HCT116 (cell line): ENCODE results near the gene MEAK7.

Source experiments
- CEBPB ChIP-seq: IDR thresholded peaks from 2 replicates; pipeline ENCODE4 v1.6.1; 2012; ENCODE audit warnings: low read depth
- CTCF ChIP-seq, 3 experiments: fragments of 200-600 bp in 1 of 3; sonication (generic) in 1 of 3; IDR thresholded peaks in 2 of 3; conservative IDR thresholded peaks in 1 of 3; 2 replicates each; pipeline ENCODE4 v1.5.1; 2012 to 2017; ENCODE audit warnings: low read depth in 2 of 3, low read length in 2 of 3, antibody characterized with exemption in 1 of 3, borderline replicate concordance in 1 of 3, control low read depth in 1 of 3, mild to moderate bottlenecking in 1 of 3, mixed read lengths in 1 of 3, mixed run types in 1 of 3, moderate library complexity in 1 of 3; ENCODE audit not compliant: insufficient read depth in 1 of 3
- EZH2 ChIP-seq: fragments of 200-600 bp; sonication (generic); IDR thresholded peaks from 2 replicates; pipeline ENCODE4 v1.6.1; 2017; ENCODE audit warnings: antibody characterized with exemption, mixed run types
- MAX ChIP-seq: IDR thresholded peaks from 2 replicates; pipeline ENCODE4 v1.6.1; 2012
- POLR2AphosphoS5 ChIP-seq: IDR thresholded peaks from 2 replicates; pipeline ENCODE4 v1.6.1; 2011; ENCODE audit warnings: mild to moderate bottlenecking, low read depth, low read length, moderate library complexity
- SRF ChIP-seq: IDR thresholded peaks from 2 replicates; pipeline ENCODE4 v1.6.1; 2012; ENCODE audit warnings: low read depth

DNA sequence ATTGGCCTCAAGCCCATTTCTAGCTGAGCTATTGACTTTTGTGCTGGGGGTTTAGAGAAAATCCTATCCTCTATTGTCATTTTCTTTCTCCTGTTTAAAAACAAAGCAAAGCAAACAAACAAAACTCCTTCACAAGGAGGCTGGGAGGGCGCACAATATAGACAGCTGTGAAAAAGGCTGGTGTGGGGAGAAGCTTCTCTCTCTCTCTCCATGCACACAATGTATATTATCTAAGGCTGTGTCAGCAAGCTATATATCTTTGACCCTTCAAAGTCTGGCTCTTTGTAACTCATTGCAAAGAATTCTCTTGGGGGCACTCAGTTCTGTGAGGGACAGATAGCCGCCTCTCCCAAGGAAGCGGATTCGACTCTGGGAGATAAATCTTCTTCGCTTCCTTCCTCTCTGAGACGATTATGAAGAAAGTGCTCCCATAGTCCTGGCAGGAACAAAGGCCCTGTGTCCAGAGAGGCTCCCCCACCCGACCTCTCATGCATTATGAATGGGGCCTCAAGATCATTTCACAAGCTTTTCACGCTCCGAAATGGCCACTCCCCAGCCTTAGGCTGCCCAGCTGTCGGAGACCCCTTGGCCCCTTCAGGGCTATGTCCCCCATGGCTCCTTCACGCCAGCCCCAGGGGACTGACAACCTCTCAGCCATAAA is 33.2 kb upstream of the MEAK7 start:
- TF ChIP-seq SRF, result no peak
- TF ChIP-seq CTCF (IDR thresholded peaks at IDR 0.05 in 2 of 3, conservative IDR thresholded peaks at IDR 0.05 in 1 of 3; ENCODE audit: borderline replicate concordance in 1 of 3, insufficient read depth in 1 of 3, low read depth in 2 of 3, low read length in 2 of 3), result no peak
- TF ChIP-seq MAX, result no peak
- no peak for TF ChIP-seq EZH2
- no peak for TF ChIP-seq CEBPB
- TF ChIP-seq POLR2AphosphoS5, result no peak
